ENCODE data around the gene NOS1.

The NOS1 gene

GRCh38 chr12:117168976-117169375, 192.4 kb downstream of the NOS1 start:
- no peak for FAIRE-seq

GRCh38 chr12:117167769-117168168, 193.7 kb downstream of the NOS1 start:
- FAIRE-seq = no peak

- no peak for FAIRE-seq
Observed at GRCh38 chr12:117166107-117166506, 195.3 kb downstream of the NOS1 start.

GRCh38 chr12:117165342-117165741, 196.1 kb downstream of the NOS1 start:
- FAIRE-seq = no peak

- no peak for FAIRE-seq
Observed at GRCh38 chr12:117162633-117163032, 198.8 kb downstream of the NOS1 start.

GRCh38 chr12:117162167-117162539, 199.3 kb downstream of the NOS1 start:
- no peak for FAIRE-seq

- no peak for FAIRE-seq
Observed at GRCh38 chr12:117161460-117162166, 199.8 kb downstream of the NOS1 start.

- no peak for FAIRE-seq
Observed at GRCh38 chr12:117159674-117160073, 201.8 kb downstream of the NOS1 start.

GRCh38 chr12:117158911-117159553, 202.4 kb downstream of the NOS1 start:
- no peak for FAIRE-seq
